ENCODE measurements around the gene PRPF8.
"Not testable (repeated sequence)": the region's sequence is repeated elsewhere in the genome, so short reads cannot be mapped to it uniquely, and the experiment has no call there.

Gene PRPF8

DNA sequence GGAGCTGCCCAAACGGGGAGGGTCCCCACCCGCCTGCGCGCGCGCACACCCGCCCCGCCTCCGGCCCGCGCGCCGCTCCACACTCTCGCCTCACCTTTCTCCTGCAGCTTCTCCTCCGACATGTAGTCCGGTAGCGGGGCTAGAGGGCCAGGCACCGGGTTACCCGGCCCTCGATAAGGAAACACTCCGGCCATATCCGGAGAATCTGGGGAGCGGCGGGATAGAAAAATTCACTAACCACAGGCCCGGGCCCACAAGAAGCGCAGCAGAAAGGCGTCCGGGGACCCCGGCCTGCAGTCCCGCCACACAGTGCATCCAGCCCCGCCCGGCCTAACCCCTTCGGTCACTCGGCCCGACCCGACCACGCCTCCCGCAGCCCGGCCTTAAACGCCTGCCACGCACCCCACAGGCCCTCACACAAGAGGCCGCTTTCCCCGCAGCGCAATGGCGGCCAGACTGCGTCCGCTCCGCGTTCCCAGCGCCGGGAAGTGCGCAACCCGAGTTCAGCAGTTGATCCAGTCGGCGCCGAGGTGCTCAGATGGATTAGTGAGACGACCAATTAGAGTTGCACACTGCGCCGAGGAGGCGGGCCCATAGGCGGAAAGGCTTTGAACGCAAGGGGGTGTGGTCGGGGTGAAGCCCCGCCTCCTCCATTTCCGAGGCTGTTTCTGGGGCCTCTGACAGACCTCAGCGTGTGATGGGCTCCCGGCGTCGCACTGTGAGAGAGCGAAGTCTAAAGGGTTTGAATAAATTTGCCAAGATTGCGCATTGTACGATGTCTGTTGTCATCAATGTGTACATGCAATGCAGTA lies at the start of gene PRPF8:
Gene PRPF8 (minus strand): TSS at position 490 of the 812 bp plus-strand sequence. CDS start 296 bp downstream, at position 194.
- peak; percentile 96 for DNase-seq

DNA sequence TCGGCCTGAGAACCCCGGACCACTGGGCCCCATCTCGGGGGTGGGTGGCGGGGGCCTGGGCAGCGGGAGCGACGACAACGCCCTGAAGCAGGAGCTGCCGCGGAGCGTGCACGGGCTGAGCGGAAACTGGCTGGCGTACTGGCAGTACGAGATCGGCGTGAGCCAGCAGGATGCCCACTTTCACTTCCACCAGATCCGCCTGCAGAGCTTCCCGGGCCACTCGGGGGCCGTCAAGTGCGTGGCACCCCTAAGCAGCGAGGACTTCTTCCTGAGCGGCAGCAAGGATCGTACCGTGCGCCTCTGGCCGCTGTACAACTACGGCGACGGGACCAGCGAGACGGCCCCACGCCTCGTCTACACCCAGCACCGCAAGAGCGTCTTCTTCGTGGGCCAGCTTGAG lies 49.1 kb upstream of the PRPF8 start:
- DNase-seq: no peak

DNA sequence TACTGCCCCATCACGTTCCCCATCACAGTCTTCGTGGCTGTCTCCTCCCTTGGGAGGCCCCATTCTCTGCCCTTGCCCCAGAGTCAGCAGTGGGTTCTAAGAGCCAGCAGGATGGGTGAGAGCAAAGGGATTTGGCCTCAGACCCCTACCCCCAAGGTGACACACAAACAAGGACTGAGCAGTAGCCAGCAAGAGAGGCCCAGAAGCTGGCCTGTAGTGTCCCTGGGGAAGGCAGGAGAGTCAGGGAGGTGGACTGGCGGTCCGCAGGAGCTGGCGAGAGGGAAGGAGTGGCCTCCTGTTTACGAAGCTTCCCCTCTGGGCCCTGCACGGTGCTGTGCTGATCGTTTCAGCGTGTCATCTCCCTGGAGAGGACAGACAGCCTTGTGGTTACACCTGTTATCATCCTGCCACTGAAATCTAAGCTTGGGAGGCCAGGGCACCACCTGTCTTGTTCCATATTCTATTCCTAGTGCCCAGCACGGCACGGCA lies 48.2 kb upstream of the PRPF8 start:
- DNase-seq: no peak

DNA sequence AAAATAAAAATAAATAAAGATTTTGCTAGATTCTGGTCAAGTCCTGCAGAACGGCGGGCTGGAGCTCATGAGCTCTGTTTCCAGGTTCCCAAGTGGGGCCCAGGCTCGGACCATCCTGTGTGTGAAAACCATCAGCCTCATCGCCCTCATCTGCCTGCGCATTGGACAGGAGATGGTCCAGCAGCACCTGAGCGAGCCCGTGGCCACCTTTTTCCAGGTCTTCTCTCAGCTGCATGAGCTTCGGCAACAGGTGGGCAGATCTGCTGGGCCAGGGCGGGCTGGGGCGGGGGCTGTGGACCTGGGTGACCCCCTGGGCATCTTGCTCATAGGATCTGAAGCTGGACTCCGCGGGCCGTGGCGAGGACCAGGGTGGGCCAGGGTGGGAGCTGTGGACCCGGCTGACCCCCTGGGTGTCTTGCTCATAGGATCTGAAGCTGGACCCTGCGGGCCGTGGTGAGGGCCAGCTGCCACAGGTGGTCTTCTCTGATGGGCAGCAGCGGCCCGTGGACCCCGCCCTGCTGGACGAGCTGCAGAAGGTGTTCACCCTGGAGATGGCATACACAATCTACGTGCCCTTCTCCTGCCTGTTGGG lies 47.7 kb upstream of the PRPF8 start:
- DNase-seq: no peak

DNA sequence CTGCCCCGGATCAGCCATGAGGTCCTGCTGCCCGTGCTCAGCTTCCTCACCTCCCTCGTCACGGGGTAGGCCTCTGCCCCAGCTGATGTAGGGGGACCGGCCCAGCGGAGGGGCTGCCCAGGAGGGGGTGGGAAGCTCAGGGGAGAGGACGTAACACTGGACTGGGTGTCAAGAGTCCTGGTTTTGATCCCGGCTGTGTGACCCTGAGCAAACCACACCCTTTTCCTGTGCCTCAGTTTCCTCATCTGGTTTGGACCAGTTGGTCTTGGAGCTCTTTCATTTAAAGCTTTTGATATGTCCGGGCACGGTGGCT lies 46.5 kb upstream of the PRPF8 start:
- no peak for DNase-seq

DNA sequence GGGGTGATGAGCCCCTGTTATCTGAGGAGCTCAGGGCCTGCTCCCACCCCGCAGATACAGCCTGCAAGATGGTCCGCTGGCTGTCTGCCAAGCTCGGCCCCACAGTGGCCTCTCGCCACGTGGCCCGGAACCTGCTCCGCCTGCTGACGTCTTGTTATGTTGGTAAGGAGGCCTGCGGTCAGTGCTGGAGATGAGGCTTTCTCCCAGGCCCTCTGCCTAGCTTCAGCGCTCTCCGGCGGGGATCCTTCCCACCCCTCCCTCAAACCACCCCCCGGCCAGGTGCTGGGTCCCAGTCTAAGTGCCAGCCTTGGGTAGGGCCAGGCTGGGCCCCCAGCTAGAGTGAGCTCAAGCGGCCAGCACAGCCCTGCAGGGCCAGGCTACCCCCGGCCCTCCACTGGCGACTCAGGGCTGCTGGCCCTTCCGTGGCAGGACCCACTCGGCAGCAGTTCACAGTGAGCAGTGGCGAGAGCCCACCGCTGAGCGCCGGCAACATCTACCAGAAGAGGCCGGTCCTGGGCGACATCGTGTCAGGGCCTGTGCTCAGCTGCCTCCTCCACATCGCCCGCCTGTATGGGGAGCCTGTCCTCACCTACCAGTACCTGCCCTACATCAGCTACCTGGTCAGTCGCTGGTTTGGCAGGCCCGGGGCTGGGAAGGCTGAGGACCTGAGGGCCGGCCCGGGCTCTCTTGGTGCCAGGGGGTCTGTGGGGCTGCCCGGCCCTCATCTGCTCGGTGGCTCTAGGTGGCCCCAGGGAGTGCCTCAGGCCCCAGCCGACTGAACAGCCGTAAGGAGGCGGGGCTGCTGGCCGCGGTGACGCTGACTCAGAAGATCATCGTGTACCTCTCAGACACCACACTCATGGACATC lies 45.9 kb upstream of the PRPF8 start:
- DNase-seq: no peak

DNA sequence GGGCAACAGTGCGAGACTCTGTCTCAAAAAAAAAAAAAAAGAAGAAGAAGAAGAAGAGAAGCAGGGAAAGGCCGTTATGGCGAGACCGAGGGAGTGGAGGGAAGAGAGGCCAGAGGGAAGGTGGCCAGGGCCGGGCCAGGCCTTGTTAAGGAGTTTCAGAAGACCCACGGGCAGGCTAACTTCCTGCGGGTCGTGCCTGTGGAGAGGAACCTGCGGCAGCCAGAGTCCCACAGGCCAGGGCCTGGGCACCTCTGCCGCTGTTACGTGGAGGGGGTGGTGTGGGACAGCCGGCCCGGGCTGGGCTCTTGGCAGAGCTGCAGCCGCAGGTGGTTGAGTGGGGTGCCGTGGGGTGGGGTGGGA lies 45.3 kb upstream of the PRPF8 start:
- DNase-seq: no peak

DNA sequence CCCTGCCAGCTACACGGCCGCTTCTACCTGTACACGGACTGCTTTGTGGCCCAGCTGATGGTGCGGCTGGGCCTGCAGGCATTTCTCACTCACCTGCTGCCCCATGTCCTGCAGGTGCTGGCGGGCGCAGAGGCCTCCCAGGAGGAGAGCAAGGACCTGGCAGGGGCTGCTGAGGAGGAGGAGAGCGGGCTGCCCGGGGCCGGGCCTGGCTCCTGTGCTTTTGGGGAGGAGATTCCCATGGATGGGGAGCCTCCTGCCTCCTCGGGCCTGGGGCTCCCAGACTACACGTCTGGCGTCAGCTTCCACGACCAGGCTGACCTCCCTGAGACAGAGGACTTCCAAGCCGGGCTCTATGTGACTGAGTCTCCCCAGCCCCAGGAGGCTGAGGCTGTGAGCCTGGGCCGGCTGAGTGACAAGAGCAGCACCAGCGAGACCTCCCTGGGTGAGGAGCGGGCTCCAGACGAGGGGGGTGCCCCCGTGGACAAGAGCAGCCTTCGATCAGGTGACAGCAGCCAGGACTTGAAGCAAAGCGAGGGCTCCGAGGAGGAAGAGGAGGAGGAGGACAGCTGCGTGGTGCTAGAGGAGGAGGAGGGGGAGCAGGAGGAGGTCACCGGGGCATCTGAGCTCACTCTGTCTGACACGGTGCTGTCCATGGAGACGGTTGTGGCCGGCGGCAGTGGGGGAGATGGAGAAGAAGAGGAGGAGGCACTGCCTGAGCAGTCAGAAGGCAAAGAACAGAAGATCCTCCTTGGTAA lies 43.4 kb upstream of the PRPF8 start:
- DNase-seq: no peak

DNA sequence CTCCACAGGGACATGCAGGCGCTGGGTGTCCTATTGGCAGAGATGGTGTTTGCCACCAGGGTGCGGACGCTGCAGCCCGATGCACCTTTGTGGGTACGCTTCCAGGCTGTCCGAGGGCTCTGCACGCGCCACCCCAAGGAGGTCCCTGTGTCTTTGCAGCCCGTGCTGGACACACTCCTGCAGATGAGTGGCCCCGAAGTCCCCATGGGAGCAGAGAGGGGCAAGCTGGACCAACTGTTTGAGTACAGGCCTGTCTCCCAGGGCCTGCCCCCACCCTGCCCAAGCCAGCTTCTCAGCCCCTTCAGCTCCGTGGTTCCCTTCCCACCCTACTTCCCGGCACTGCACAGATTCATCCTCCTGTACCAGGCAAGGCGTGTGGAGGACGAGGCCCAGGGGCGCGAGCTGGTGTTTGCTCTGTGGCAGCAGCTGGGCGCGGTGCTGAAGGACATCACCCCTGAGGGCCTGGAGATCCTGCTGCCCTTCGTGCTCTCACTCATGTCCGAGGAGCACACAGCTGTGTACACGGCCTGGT lies 42.7 kb upstream of the PRPF8 start:
- no peak for DNase-seq

DNA sequence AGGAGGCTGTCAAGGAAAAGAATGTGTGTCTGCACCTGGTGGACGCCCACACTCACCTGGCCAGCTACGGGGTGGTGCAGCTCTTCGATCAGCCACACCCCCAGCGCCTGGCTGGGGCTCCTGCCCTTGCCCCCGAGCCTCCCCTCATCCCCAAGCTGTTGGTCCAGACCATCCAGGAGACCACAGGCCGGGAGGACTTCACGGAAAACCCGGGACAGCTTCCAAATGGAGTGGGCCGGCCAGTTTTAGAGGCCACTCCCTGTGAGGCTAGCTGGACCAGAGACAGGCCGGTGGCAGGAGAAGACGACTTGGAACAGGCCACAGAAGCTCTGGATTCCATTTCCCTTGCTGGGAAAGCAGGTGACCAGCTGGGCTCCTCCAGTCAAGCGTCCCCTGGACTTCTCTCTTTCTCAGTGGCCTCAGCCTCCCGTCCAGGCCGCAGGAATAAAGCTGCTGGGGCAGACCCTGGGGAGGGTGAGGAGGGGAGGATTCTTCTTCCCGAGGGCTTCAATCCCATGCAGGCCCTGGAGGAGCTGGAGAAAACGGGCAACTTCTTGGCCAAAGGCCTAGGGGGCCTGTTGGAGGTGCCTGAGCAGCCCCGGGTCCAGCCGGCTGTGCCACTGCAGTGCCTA lies 42.1 kb upstream of the PRPF8 start:
- no peak for DNase-seq

DNA sequence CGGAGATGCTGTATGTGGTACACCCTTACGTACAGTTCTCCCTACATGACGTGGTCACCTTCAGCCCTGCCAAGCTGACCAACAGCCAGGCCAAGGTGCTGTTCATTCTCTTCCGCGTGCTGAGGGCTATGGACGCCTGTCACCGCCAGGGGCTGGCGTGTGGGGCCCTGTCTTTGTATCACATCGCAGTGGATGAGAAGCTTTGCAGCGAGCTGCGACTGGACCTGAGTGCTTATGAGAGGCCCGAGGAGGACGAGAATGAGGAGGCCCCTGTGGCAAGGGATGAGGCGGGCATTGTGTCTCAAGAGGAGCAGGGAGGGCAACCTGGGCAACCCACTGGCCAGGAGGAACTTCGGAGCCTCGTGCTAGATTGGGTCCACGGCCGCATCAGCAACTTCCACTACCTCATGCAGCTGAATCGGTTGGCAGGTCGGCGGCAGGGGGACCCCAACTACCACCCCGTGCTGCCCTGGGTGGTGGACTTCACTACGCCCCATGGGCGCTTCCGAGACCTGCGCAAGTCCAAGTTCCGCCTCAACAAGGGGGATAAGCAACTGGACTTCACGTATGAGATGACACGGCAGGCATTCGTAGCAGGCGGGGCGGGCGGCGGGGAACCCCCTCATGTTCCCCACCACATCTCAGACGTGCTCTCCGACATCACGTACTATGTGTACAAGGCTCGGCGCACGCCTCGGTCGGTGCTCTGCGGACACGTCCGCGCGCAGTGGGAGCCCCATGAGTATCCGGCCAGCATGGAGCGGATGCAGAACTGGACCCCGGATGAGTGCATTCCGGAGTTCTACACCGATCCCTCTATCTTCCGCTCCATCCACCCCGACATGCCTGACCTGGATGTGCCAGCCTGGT lies 41.2 kb upstream of the PRPF8 start:
- DNase-seq: no peak

DNA sequence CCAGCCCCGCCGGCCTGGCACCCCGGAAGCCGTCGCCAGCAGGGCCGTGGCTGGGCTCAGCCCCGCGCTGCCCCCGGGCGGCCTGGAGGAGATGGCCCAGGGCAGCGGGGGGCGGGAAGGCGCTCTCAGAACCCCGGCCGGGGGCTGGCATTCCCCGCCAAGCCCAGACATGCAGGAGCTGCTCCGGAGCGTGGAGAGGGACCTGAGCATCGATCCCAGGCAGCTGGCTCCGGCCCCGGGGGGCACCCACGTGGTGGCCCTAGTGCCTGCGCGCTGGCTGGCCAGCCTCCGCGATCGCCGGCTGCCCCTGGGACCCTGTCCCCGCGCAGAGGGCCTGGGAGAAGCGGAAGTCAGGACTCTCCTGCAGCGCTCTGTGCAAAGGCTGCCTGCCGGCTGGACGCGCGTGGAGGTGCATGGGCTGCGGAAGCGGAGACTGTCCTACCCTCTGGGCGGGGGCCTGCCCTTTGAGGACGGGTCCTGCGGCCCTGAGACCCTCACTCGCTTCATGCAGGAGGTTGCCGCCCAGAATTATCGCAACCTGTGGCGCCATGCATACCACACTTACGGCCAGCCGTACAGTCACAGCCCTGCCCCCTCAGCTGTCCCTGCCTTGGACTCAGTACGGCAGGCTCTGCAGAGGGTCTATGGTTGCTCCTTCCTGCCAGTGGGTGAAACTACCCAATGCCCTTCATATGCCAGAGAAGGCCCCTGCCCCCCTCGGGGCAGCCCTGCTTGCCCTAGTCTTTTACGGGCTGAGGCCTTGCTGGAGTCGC lies 40.4 kb upstream of the PRPF8 start:
- peak; percentile 34 for DNase-seq

DNA sequence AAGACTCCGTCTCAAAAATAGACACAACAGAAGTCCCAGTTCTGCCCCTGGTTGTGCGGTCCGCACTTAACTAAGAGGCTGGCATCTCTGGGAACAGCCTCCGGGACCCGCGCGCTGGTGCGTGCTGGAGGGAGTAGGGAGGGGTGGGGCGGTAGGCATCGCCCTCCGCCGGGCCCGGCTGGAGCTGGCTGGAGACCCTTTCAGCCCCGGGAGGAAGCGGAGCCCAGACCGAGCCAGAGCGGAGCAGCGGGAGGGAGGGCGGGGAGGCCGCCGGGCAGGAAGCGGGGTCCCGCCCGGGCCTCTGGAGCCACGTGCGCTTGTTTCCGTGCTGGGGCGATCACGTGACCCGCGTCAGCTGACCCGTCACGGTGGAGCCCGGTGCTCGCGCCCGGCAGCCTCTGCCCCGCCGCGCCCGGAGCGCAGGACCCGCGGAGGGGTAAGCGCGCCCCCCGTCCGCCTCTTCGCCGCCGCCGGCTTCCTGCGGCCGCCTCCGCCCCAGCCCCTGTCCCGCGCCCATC lies 39.7 kb upstream of the PRPF8 start, which contains the start of gene WDR81:
Gene WDR81 (plus strand): TSS at position 354 of the 518 bp plus-strand sequence. CDS start 256 bp downstream, outside the sequence.
- peak; percentile 66 for DNase-seq

DNA sequence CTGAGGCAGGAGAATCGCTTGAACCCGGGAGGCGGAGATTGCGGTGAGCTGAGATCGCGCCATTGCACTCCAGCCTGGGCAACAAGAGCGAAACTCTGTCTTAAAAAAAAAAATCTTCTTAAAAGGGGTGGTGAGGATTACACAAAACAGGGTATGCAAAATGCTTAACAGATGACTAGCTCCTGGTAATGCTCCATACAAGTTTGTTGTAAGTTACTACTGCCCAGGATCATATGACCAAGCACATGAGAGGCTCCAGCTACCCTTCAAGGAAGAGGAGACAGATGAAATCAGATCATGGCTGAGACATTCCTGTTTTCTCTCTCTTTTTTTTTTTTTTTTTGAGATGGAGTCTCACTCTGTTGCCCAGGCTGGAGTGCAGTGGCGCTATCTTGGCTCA lies 37.4 kb upstream of the PRPF8 start:
- DNase-seq: not testable (repeated sequence)

DNA sequence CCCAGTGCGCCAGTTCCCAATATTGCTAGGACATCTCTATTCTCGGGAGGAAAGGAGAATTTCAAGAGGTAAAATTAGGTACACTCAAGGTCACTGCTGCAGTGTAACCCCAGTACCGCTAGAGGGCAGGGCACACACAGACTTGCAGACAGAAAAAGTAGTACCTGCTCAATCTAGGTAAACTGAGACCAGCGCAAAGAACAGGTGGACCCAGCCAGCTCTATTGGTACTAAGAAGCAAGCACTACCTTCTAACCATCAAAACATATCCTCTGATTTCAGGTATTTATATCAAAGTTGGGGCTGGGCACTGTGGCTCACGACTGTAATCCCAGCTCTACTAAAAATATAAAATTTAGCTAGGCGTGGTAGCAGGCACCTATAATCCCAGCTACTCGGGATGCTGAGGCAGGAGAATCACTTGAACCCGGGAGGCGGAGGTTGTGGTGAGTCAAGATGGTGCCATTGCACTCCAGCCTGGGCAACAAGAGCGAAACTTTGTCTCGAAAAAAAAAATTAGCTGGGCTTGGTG lies 36.3 kb upstream of the PRPF8 start:
- peak; percentile 29 for DNase-seq

DNA sequence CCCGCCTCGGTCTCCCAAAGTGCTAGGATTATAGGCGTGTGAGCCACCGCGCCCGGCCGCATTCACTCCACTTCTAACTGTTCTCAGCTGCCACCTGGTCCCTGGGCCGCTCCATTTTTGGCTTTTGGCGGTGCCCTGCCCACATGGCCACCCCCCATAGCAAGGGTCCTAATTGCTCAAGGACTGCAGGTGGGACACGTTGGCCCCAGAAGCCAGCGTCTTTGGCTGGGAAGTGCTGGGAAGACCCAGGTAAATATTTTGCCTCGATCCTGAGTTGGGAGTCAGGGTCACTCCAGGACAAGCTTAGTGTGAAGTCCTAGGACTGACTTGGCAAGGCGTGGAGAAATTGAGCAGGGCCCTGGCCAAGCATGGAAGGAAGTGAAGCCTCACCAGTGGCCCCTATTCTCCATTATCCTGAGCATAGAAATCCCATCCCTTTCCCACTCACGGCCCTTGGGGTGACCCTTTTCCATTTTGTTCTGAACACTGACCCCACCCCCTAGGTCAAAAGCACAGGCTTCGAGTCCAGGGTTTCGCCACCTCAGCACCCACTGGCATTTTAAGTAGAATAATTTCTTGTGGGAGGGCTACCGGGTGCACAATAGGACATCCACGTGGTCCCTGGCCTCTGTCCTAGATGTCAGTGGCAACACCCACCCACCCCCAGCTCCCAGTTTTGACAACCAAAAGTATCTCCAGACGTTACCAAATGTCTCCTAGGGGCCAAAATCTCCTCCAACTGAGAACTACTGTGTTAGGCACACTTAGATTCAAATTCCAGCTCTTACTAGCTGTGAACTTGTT lies 33.9 kb upstream of the PRPF8 start:
- no peak for DNase-seq

DNA sequence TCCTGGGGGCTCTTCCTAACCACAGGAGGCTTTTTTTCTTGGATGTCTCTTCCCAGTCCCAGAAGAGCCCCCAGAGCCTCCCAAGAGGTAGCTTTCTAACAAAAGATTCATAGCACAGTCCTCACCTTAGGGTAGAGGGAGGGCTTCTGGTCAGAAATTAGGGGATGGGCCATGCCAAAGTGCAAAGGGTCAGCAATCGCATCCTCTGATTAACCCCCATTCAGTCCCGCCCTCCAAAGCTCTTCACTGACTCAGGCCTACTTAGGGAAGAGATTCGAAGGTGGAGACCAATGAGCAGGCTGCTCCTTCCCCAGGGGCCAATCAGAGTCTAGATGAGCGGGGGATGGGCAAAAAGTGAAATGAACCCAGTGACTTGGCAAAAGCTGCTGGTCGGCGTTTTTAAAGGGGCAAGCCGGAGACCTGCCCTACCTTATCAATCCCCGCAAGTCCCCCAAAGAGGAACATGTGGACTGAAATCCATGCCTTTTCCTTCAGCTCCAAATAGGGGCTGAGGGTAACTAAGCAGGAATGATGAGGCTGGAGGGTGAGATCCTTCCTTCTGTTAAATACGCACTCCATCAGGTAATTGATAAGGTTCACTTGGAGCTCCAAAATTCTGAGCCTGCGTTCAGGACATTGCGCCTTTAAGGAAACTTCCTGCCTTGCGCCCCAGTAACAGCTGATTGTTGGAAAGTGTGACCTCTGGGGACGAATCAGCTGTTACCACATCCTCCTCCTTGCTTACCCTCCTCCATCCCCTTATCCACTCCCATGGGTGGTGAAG lies 32.4 kb upstream of the PRPF8 start:
- DNase-seq: peak; percentile 90

Data from NCI-H345 (cell line).